SIG-M5 treated with dmso at 0.1 percent for 504 hours (cell line): ENCODE data around the gene RNPEPL1.

Experiments
- DNase-seq: peaks from one replicate; lab custom pipeline; 2025; ENCODE audit not compliant: unreplicated experiment; lab: John Stamatoyannopoulos, UW

RNPEPL1 gene

DNA sequence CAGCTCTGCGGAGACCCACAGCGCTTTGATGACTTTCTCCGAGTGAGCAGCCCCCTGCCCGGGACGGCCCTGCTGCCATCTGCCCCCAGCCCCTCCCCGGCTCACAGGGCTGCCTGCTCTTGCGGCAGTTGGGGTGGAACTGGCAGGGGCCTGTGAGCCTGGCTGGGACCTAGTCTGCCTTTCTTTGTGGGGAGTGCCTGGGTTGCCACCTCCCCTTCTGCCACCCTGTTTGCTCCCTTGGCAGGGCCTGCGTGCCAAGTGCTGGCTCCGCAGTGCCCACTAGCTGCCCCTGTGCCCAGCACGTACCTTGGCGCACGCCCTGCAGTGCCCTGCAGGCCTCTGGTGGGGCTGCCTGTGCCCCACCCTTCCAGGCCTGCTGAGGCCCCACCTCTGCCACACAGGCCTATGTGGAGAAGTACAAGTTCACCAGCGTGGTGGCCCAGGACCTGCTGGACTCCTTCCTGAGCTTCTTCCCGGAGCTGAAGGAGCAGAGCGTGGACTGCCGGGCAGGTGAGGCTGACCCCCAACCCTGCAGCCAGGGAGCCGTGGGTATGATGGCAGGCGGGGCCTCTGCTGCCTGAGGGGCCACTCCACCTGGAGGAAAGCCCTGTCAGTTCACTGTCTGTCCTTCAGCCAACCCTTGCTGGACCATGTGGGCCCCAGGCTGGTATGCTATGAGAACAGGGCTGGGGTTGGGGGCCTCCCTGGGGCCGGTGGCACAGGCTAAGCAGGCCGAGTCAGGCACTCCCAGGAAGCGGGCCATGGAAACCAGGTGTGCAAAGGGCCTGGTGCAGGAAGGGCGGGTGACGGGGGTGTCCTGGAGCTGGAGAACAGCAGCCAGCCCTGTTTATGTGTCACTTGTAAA is 7.0 kb downstream of the RNPEPL1 start:
- DNase-seq: no peak

DNA sequence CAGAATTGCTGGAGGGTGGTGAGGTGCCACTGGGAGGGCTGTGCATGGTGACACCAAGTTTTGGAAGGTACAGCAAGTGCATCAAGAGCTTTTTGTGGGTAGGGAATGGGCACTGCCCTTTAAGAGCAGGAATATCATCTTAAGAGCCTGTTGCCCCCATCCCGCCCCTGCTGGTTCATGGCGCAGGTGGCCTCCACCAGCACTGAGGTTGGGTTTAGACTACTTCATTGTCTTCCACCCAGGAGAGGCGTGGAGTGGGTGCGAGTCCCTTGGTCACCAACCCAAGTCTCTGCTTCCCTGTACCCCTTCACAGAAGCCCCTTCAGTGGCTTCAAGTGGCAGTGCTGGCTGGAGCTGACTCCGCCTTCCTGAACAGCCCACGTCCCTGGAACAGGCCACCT is 7.8 kb downstream of the RNPEPL1 start:
- DNase-seq: no peak

DNA sequence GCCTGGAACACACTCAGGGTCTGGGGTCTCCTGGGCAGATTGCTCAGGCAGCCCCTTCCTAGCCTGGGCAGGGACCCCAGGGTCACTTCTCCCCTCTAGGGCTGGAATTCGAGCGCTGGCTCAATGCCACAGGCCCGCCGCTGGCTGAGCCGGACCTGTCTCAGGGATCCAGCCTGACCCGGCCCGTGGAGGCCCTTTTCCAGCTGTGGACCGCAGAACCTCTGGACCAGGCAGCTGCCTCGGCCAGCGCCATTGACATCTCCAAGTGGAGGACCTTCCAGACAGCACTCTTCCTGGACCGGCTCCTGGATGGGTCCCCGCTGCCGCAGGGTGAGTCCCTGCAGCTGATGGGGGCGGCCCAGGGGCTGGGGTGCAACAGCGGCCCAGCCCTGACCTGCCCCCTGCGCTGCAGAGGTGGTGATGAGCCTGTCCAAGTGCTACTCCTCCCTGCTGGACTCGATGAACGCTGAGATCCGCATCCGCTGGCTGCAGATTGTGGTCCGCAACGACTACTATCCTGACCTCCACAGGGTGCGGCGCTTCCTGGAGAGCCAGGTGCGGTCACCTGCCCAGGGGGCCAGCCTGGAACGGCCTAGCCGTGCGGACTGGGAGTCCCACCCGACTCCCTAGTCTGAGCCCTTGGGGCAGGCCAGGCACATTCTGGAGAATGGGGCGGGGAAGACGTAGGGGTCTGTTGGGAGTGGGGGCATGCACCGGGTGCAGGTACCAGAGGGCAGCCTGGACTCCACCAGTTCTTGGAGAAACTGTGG is 8.3 kb downstream of the RNPEPL1 start:
- DNase-seq: no peak

DNA sequence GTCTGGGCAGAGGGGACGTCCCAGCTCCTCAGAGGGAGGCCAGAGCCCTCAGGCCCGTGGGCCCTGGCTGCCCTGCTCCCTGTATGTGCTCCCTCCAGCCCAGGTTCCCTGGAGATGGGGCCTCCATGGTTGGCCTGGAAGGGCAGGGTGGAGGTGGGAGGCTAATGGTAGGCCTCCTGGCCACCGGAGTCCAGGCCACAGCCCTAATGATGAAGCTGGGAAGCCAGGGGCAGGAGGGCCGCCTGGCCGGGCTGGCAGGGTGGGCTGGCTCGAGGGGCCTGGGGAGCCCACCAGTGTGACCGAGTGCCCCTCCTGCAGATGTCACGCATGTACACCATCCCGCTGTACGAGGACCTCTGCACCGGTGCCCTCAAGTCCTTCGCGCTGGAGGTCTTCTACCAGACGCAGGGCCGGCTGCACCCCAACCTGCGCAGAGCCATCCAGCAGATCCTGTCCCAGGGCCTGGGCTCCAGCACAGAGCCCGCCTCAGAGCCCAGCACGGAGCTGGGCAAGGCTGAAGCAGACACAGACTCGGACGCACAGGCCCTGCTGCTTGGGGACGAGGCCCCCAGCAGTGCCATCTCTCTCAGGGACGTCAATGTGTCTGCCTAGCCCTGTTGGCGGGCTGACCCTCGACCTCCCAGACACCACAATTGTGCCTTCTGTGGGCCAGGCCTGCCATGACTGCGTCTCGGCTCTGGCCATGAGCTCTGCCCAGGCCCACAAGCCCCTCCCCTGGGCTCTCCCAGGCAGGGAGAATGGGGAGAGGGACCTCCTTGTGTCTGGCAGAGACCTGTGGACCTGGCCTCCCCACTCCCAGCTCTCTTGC is 9.2 kb downstream of the RNPEPL1 start:
- no peak for DNase-seq

DNA sequence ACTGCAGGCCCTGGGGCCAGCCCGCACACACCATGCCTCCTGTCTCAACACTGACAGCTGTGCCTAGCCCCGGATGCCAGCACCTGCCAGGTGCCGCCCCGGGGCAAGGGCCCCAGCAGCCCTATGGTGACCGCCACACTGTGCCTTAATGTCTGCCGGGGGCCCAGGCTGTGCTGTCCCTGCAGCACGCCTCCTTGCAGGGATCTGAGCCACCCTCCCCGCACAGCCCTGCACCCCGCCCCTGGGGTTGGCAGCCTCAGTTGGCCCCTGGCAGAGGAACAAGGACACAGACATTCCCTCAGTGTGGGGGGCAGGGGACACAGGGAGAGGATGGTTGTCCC is 9.8 kb downstream of the RNPEPL1 start:
- DNase-seq: no peak

DNA sequence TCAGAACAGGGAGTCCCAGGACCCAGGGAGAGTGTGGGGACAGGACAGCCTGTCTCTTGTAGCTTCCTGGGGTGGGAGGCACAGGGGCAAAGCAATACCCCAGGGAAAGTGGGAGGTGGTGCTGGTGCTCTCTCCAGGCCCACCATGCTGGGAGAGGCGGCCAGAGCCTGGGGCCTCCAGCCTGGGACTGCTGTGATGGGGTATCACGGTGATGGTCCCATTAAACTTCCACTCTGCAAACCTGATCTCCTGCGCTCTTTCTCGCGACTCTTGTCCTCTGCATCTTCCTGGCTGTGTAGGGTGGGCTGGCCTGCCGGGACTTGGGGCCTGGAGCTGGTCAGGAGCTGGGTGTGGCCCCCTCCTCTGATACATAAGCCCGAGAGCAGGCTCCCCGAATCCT is 10.2 kb downstream of the RNPEPL1 start:
- DNase-seq: no peak

DNA sequence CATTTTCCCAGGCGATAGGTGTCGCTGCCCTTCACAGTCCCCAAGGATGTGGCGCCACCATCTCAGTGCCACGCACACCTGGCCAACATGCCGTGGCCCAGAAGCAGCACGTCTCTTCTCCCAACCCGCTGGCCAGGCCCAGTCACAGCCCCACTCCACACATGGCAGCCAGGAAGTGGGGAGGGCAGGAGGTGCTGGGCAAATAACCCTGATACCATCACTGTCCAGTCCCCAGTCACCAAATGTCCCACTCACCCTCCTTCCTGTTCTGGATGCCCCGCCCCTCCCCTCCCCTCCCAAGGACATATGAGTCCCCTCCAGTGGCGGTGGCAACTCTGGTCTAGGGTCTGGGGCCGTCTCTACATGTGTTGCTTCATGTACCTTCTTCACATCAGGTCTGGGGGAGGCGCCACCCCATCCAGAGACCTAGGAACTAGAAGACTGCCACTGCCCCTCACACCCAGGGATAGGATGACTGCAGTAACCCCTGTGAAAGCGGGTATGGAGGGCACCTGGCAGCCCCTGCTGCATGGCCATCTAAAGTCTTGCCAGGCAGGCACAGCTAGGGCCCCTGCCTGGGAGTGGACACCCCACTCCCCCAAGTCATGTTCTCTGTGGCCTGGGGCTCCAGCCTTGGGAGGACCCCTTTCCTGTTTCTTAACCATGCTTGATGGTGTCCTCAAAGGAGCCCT is 10.9 kb downstream of the RNPEPL1 start:
- DNase-seq: no peak

DNA sequence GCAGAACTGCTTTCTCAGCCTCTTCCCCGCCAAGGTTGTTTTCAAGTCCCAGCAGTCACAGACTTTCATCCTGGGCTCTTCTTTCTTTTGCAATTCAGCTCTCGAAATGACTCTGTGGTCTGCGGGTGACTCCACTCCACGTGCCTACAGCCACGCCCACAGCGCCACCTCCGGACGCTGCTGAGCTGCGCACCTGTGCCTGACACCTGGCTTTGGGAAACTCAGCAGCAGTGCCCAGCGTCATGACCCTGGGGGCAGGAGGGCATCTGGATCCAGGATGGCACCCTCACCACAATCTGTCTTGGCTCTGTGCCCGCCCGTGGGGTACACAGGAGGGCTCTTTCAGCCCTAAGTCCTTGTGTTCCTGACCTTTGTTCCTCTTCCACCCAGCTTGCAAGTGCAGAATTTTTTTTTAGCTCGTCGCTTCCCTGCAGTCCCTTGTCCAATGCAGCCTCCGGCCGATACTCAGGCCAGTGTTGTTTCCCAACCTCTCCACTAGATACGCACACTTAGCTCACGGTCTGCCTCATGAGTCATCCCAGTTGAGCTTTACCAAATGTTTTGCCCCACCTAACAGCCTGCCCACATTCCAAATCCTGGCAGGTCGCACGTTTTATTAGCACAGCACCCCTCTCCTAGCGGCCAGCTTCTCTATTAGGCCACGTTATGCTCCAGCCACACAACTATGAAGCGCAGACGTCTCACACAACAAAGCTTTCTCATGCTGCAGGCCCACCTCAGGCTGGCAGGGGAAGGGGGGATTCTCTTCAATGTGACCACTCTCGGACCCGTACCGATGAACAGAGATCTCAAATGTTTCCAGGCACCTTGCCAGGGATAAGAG is 11.7 kb downstream of the RNPEPL1 start:
- peak; percentile 81 for DNase-seq

DNA sequence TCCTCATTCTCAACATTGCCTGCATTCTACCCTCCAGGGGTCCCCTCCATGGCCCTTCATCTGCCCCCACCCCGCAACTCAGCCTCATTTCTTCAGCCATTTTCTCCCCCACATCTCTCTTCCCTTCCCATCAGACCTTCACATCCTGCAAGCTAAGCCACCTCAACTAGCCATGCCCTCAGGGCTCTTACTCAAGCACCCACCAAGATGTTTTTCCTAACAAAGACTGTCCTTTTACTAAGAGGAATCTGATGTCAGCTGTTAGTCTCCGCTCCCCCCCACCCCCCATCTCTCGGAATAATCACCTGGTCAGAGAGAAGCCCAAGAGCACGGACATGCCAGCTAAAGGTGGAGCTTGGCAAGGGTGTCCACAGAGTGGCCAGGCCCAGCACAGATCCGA is 13.5 kb downstream of the RNPEPL1 start:
- DNase-seq: no peak

DNA sequence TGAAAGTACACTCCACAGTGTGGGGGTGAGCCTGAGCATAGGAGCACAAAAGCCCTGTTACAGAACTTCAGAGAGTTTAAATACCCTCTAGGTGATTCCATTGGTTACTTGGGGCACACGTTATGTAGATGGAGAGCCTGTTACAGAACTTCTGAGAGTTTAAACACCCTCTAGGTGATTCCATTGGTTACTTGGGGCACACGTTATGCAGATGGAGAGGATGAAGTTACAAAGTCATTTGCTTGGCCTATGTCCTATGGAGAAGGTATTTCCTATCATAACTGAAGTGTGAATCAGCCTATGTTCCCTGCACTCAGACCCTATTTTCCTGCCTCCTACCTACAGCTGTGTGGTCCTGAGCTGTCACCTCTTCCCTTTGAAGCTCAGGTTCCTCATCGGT is 14.5 kb downstream of the RNPEPL1 start:
- DNase-seq: no peak

DNA sequence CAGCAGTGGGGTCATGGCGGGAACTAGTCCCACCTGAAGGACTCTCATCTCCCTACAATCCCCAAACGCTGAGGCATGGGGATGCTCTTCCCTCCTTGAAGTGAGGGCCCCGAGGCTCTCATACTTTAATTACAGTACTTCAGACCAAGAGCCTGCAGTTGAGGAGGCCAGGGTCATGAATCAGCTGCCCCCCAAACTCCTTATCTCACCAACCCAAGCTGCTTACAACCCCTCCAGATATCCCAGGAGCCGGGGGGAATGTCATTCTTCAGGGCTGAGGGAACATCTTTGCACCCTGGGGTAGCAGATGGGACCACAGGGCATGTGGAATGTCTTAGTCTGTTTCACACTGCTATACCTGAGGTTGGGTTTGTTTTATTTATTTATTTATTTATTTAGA is 15.5 kb downstream of the RNPEPL1 start:
- DNase-seq: no peak

DNA sequence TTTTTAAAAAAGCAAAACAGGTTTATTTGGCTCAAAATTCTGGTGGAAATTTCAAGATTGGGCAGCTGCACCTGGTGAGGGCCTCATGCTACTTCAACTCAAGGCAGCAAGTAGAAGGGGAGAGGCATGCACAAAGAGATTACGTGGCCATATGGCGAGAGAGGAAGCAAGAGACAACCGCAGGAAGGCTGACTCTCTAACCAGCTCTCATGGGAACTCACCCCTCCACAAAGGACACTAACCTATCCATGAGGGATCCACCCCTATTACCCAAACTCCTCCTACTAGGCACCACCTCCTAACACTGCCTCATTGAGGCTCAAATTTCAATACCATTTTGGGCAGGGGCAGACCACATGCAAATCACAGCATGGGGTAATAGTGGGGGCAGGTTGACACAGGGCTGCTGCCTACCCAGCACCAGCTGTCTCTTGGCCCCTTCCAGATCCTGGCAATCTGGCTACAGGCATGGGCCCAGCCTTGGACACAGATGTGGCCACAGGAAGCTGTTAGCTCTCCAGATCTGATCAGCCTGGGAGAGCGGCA is 16.3 kb downstream of the RNPEPL1 start:
- peak; percentile 93 for DNase-seq

DNA sequence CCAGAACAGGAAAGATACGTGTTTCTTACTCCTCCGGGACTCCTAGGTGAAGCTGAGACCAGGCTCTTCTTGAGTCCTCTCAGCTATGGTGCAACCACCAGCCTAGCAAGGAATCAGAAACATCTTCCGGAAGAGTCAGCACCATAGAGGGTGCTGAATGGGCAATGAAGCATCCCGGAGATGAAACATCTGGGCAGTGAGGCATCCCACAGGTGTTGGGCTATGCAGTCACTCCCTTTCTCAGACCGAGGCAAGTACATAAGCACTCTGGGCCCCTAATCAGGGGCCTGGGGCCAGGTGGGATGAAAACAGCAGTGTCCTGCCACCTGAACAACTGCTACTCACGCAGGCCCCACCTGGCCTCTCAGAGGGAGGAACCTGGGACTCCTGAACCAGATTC is 16.8 kb downstream of the RNPEPL1 start:
- no peak for DNase-seq

DNA sequence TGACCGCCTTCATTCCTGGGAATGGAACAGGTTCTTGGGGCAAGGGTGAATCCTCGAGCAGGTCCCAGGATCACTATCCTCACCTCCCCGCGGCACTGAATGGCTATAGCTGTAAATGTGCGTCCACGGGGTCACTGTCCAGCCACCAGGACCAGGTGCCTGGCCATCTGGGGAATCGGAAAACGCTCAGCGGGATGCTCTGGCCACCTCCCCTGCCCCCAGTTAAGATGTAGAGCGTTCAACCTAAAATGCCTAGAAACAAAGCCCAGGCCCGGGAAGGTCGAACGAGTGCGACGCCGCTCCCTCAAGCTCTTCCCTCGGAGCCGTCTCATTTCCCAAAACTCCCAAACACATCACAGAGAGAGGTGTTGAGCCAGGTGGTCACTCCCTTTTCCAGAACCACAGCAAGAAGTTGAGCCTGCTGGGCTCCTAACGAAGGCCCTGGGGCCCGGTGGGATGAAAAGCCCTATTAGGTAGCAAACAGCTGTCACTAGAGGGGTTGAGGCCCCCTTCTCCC is 17.5 kb downstream of the RNPEPL1 start:
- no peak for DNase-seq

DNA sequence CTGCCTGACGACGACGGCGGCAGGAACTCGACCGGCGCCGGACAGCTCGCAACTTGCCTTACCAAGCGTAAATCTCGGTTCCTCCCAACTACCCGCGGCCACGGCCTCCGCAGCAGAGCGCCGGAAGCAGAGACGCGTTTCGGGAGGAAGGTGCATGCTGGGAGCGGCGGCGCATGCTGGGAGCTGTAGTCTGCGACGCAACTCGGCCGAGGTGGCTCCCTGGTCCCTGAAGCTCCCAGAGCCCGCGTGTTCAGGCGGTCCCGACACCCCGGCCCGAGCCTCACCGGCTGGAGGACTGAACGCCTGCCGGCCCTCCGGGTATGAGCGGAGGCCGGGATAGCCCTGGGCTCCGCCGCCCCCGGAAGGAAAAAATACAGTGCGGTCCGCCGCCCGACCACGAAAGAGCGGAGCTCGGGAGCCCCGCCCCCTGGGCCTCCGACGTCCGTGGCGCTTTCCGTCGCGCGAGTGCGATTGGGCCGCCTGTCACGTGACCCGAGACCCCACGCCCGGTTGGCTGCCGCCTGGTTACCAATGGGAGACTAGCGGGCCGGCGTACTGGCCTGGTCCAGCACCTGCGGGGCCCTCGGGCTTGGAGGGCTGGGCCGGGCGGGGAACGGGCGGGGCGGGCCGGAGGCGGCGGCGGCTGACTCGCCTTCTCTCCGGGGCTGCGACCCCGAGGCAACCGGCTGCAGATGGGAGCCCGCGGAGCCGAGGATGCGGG is 18.1 kb downstream of the RNPEPL1 start, which contains the start of gene CAPN10:
CAPN10 (plus strand) TSS at position 537 of the 721 bp plus-strand sequence; CDS start at position 715, 178 bp downstream.
- DNase-seq: peak; percentile 94

DNA sequence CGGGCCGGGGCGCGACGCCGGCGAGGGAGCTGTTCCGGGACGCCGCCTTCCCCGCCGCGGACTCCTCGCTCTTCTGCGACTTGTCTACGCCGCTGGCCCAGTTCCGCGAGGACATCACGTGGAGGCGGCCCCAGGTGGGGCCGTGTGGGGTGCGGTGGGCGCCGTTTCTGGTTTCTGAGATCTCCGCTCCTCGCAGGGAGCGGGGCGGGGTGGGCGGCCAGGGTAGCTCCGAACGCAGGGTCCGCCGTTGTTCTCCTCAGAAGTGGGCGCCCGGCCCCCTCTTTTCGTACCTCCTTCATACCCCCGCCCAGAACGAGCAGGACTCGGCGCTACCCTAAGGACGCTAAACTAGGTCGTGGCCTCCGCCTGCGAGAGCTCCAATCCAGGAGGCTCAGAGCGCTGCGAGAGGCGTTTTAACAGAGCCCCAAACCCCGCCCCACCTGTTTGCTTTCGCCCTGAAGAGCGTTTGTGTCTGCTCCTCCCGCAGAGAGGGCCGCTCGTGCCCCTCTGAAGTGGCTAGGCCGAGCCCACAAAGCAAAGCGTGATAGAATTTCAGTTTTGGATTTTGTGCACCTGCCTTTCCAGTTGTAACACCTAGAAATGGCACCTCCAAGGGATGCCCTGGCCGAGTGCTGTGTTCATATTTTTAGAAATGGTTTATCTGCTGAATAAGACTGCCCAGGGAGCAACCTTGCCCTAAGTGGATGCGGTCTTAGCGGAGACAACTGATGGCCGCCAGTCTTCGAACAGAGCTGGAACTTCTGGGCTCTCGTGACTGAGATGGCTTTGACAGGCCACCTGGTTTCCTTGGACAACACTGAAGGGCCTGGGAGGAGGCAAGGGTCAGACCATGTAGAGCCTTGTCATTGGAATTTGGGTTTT is 18.9 kb downstream of the RNPEPL1 start:
- peak; percentile 32 for DNase-seq

DNA sequence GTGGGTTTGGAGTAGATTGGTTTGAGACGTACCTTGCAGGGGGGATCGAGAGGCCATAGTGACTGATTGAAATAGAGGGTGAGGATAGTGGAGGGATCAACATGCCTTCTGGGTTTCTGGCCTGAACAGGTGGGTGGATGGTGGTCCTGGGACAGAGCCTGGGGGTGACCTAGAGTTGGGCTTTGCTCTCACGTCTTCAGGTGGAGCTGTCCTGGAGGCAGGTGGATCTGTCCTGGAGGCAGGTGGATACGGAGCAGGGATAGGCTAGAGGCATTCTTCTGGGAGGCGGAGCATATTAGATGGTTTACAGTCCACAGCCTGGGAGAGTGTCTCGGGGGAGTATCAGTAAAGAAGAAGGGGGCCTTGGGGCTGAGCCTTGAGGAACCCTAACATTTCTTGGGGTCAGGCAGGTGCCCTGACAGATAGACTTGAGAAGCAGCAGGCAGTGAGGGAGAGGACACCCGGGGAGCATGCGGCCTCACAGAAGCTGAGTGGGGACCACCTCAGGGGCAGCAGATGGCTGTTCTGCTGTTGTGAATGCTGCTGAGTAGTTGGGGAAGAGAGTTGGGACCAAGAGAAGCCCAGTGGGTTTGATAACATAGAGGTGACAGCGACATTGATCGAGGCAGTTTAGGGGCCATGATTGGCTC is 19.8 kb downstream of the RNPEPL1 start:
- DNase-seq: no peak
